Liver (tissue), 9 donors: ENCODE data around the gene LCMT2. TPM values are rescaled to one million over a fixed set of nuclear protein-coding genes. Genes with fewer than 3 reads are reported as not detected.

ENCODE experiments used
- DNase-seq: peaks from one replicate; pipeline ENCODE4 v3.0.0-alpha.2; 2017; ENCODE audit warnings: low spot score
- H3K27ac ChIP-seq, 2 donors: one replicate each; pipeline ENCODE4 v1.7.0; 2013; ENCODE audit warnings: inconsistent platforms in 2 of 2, low read length in 2 of 2, control low read depth in 1 of 2, low read depth in 1 of 2, mild to moderate bottlenecking in 1 of 2
- H3K27me3 ChIP-seq, 4 donors: one replicate each; pipeline versions ENCODE4 v1.6.1 to v1.7.0; 2013; ENCODE audit warnings: low read length in 3 of 4, inconsistent platforms in 1 of 4, mild to moderate bottlenecking in 1 of 4, moderate library complexity in 1 of 4; ENCODE audit not compliant: control insufficient read depth in 4 of 4, insufficient read depth in 4 of 4
- H3K36me3 ChIP-seq, 4 donors: one replicate each; pipeline versions ENCODE4 v1.6.1 to v1.7.0; 2013; ENCODE audit warnings: low read length in 3 of 4, mild to moderate bottlenecking in 3 of 4, low read depth in 1 of 4, moderate library complexity in 1 of 4; ENCODE audit not compliant: control insufficient read depth in 4 of 4, insufficient read depth in 3 of 4
- H3K4me1 ChIP-seq, 4 donors: one replicate each; pipeline versions ENCODE4 v1.6.1 to v1.7.0; 2013; ENCODE audit warnings: low read length in 3 of 4, mild to moderate bottlenecking in 3 of 4, moderate library complexity in 1 of 4; ENCODE audit not compliant: control insufficient read depth in 4 of 4, insufficient read depth in 4 of 4
- H3K4me3 ChIP-seq, 3 donors: one replicate each; pipeline versions ENCODE4 v1.6.1 to v1.7.0; 2013; ENCODE audit warnings: low read length in 3 of 3, control low read depth in 1 of 3, low read depth in 1 of 3, mild to moderate bottlenecking in 1 of 3
- H3K9ac ChIP-seq, 2 donors: one replicate each; pipeline ENCODE4 v1.7.0; 2013; ENCODE audit warnings: low read length in 2 of 2, mild to moderate bottlenecking in 2 of 2, moderate library complexity in 2 of 2, control low read depth in 1 of 2, low read depth in 1 of 2
- H3K9me3 ChIP-seq, 4 donors: one replicate each; pipeline versions ENCODE4 v1.6.1 to v1.7.0; 2013; ENCODE audit warnings: low read length in 3 of 4; ENCODE audit not compliant: control insufficient read depth in 4 of 4
- ATF3 ChIP-seq: IDR thresholded peaks from 2 replicates; pipeline ENCODE4 v1.6.1; 2016; ENCODE audit warnings: antibody characterized with exemption
- CTCF ChIP-seq: fragments of 150-350 bp; IDR thresholded peaks from 2 replicates; pipeline ENCODE4 v1.5.1; 2017; ENCODE audit warnings: improper control_type of control experiment, low read depth, low read length; ENCODE audit not compliant: missing input control
- EGR1 ChIP-seq, 2 donors: IDR thresholded peaks; 2 replicates each; pipeline ENCODE4 v1.6.1; 2016 to 2018; ENCODE audit warnings: antibody characterized with exemption in 2 of 2, low read depth in 2 of 2
- FOXA1 ChIP-seq: IDR thresholded peaks from 2 replicates; pipeline ENCODE4 v1.6.1; 2016; ENCODE audit warnings: antibody characterized with exemption
- FOXA2 ChIP-seq: IDR thresholded peaks from 2 replicates; pipeline ENCODE4 v1.6.1; 2016; ENCODE audit warnings: antibody characterized with exemption
- GABPA ChIP-seq, 2 donors: IDR thresholded peaks in 1 of 2; conservative IDR thresholded peaks in 1 of 2; 2 replicates each; pipeline ENCODE4 v1.6.1; 2016; ENCODE audit warnings: antibody characterized with exemption in 2 of 2, mild to moderate bottlenecking in 1 of 2, moderate library complexity in 1 of 2
- HNF4A ChIP-seq, 2 donors: conservative IDR thresholded peaks; 2 replicates each; pipeline ENCODE4 v1.6.1; 2016; ENCODE audit warnings: antibody characterized with exemption in 2 of 2, mild to moderate bottlenecking in 2 of 2
- HNF4G ChIP-seq: IDR thresholded peaks from 2 replicates; pipeline ENCODE4 v1.6.1; 2016; ENCODE audit warnings: antibody characterized with exemption
- JUND ChIP-seq, 2 donors: IDR thresholded peaks; 2 replicates each; pipeline ENCODE4 v1.6.1; 2016; ENCODE audit warnings: antibody characterized with exemption in 2 of 2
- MAX ChIP-seq: IDR thresholded peaks from 2 replicates; pipeline ENCODE4 v1.6.1; 2016; ENCODE audit warnings: antibody characterized with exemption
- NR2F2 ChIP-seq: IDR thresholded peaks from 2 replicates; pipeline ENCODE4 v1.6.1; 2016; ENCODE audit warnings: antibody characterized with exemption
- REST ChIP-seq: IDR thresholded peaks from 2 replicates; pipeline ENCODE4 v1.6.1; 2016; ENCODE audit warnings: antibody characterized with exemption, mild to moderate bottlenecking
- RXRA ChIP-seq, 2 donors: IDR thresholded peaks; 2 replicates each; pipeline ENCODE4 v1.6.1; 2017 to 2018; ENCODE audit warnings: antibody characterized with exemption in 2 of 2, mild to moderate bottlenecking in 1 of 2
- SP1 ChIP-seq: IDR thresholded peaks from 2 replicates; pipeline ENCODE4 v1.6.1; 2018; ENCODE audit warnings: antibody characterized with exemption, mild to moderate bottlenecking
- TAF1 ChIP-seq: conservative IDR thresholded peaks from 2 replicates; pipeline ENCODE4 v1.6.1; 2016; ENCODE audit warnings: antibody characterized with exemption, mild to moderate bottlenecking
- YY1 ChIP-seq: IDR thresholded peaks from 2 replicates; pipeline ENCODE4 v1.6.1; 2016; ENCODE audit warnings: antibody characterized with exemption, mild to moderate bottlenecking
- ZBTB33 ChIP-seq: IDR thresholded peaks from 2 replicates; pipeline ENCODE4 v1.6.1; 2016; ENCODE audit warnings: antibody characterized with exemption
- WGBS: extraction: QIAGEN DNeasy Blood & Tissue Kit; methylation state at CpG from one replicate; pipeline ENCODE4 v1.1.7; 2013; 5-methylcytosine and 5-hydroxymethylcytosine counted together
- polyA plus RNA-seq, 2 donors: library from polyadenylated mRNA; stranded (reverse) in 1 of 2; unstranded in 1 of 2; fragments of 200-250 nt in 1 of 2; fragments of >200 nt in 1 of 2; fragmentation: Nextera tagmentation in 1 of 2; extraction: Ambion mirVana in 1 of 2; gene quantifications; one replicate each; pipeline versions ENCODE4 v1.2.1 to v1.2.3, GENCODE V29; 2013 to 2015
- total RNA-seq, 2 donors: library from RNA; depleted of rRNA; stranded (reverse); fragments of >200 nt; gene quantifications; one replicate each; pipeline ENCODE4 v1.2.3, GENCODE V29; 2014
- donor health status: healthy.
- donor health status: healthy.
- donor health status: healthy.
- donor health status: healthy.
- donor health status: healthy.

The LCMT2 gene
- total and polyA plus RNA-seq, 4 donors: 3.1 to 4.3 (median 3.9) TPM

- no peaks in the 10 kb centered on the region for H3K27me3 ChIP-seq
- H3K36me3 ChIP-seq: no peaks in the 10 kb centered on the region
- WGBS: 73% methylated on average over 1 of the region's 1 CpG
- no peak overlapping the region for H3K27ac ChIP-seq
- no peak overlapping the region for H3K4me3 ChIP-seq
- no peak for TF ChIP-seq REST
- TF ChIP-seq EGR1 (IDR thresholded peaks at IDR 0.05; ENCODE audit: low read depth in 2 of 2): no peak
- no peak for TF ChIP-seq CTCF
- TF ChIP-seq ATF3: no peak
- TF ChIP-seq TAF1: no peak
- TF ChIP-seq JUND (IDR thresholded peaks at IDR 0.05): no peak
- TF ChIP-seq HNF4A (conservative IDR thresholded peaks at IDR 0.05): no peak
- no peak for TF ChIP-seq GABPA (IDR thresholded peaks at IDR 0.05 in 1 of 2, conservative IDR thresholded peaks at IDR 0.05 in 1 of 2)
- no peak for TF ChIP-seq RXRA (IDR thresholded peaks at IDR 0.05)
- no peak for TF ChIP-seq SP1
- TF ChIP-seq NR2F2: no peak
- TF ChIP-seq MAX: no peak
- no peak for TF ChIP-seq FOXA2
- TF ChIP-seq ZBTB33: no peak
- TF ChIP-seq FOXA1: no peak
- TF ChIP-seq HNF4G: no peak
- TF ChIP-seq YY1: no peak
- no peak overlapping the region for H3K9ac ChIP-seq
- no peaks in the 10 kb centered on the region for H3K9me3 ChIP-seq
- no peaks in the 10 kb centered on the region for H3K4me1 ChIP-seq
- DNase-seq: no peak
Observed at GRCh38 chr15:43283526-43283925, 46.8 kb downstream of the LCMT2 start.
